Hepatic stellate cell (primary cell): ENCODE data around the gene NEK9.

Source experiments
- DNase-seq: peaks from one replicate; pipeline ENCODE4 v3.0.0; 2011; ENCODE audit warnings: low spot score

NEK9 gene

DNA sequence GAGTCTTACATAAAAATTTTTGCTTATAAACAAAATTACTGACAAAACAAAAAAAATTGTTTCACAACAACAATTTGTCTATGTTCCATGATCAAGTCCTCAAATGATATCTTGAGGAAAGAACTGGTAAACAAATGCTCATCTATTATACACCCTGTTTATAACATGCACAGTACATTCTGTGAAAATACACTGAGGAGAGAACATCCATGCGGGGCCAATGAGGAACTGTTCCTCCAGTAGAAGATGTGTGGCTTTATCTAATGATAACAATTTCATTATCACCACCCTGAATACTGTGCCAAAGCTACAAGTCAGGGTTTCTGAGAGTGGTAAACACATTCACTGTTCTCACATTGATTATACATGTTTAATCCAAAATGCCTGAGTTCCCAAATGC is 86.3 kb downstream of the NEK9 start:
- no peak for DNase-seq

DNA sequence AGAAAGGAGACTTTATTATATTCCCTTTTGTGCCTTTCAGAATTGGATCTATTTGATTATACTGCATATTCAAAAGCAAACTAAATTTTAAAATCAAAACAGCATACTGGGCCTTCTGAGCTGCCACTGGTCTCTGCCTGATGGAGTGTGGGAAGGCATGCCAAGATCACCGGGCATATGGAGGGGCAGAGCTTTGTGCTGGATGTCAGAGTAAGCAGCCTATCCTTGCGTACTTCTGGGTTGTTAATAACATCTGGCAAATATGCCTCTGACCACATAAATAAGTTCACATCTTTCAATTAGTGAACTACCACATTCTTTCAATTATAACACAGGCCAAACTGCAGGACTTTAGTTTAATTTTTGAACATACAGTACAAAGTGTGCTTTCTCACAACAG is 93.9 kb downstream of the NEK9 start:
- no peak for DNase-seq

DNA sequence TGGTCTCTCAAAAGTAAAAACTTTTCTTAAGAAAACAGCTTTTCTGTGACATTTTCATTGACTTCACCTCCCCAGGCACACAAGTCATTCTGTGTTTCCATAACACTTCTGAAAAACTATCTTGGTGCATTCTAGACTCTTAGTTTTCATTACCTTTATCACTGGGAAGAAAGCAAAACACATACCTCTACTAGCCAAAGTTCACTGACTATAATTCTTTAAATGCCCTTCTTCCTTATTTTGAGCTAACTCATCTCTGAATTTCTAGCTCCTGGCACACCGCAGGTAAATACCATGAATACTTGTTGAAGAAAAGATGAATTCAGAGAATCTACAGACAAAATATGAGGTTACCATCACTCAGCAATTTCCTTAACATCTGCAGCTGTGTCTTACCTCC is 96.7 kb downstream of the NEK9 start:
- no peak for DNase-seq
